ENCODE data around the gene SCTR.

SCTR gene

DNA sequence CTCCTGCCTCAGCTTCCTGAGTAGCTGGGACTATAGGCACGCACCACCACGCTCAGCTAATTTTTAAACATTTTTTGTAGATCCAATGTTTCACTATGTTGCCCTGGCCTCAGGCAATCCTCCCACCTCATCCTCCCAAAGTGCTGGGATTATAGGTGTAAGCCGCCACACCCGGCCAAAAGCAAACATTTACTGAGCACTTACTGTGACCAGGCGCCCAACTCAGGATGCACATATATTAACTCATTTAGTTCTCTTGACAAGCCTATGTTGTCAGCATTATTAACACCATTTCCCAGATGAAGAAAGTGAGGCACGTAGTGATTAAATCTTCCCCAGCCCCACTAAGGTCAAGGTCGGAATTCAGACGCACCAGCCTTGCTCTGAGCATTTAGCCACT lies 51.5 kb downstream of the SCTR start:
- DNase-seq = no peak

DNA sequence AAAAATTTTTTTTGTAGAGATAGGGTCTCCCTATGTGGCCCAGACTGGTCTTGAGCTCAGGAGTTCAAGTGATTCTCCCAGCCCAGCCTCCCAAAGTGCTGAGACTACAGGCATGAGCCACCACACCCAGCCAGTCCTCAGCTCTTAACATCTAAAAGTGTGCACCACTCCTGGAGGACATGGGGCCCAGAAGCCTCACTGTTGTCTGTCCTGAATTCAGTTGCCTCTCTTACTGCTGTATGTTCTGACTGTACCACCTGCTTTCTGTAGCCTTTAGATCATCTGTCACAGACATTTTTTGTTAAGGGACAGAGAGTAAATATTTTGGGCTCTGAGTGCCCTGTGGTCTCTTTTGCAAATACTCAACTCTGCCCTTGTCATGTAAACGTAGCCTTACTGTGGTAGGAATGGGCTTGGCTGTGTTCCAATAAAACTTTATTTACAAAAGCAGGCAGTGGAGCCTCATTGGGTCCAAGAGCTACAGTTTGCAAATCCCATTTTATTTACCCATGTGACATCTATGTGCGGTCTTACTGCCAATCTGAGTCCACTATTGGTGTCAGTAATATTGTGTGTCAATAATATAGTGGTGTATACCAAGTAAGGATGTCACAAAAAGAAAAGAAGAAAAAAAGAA lies 54.5 kb downstream of the SCTR start:
- no peak for DNase-seq

DNA sequence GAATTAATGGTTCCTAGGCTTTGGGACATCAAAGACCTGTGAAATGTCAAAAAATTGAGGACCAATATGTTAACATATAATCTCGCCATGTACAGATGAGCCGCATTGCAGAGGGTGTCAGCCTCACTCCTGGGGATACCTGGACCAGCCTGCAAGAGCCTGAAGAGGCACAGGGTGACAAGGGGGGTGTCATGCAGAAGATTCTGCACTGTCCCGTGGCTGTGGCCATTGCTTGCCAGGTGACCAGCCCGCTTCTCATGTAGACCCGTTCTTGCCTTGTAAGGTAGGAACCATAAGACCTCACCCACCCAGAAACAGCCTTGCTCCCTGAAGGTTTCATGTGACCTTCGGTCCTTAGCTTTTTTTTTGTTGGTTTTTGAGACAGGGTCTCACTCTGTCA lies 55.2 kb downstream of the SCTR start:
- DNase-seq = no peak

DNA sequence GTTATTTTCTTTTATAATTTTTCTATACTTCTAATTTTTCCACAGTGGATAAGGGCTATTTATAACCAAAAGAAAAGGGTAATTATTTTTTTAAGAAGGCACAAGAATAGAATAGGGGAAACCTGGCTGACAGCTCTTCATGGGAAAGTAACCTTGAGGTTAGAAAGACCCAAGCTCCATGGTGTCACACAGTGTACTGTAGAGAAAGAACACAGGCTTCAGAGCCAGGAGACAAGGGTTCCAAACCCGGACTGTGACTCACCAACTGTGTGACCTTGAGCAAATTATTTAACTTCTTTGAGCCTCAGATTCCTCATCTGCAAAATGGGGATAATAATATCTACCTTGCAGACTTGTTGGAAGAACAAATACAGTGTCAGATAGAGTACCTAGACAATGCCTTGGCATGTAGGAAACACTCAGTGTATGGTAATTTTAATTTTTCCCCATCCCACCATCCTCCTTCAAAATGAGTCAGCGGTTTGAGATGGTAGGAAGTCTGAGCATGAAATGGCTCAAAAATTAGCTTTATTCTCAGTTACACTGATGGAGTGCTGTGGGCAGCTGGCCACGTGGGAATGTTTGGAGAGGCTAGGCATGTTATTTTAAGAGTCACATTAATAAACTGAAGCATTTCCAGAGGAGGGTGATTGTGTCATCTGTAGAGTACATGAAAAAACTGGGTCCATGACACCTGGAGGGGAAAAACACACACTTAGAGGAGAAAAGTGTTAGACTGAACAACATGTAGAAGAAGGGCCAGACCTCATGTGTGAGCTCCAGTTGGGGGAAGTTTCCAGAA lies 55.9 kb downstream of the SCTR start:
- DNase-seq = no peak

DNA sequence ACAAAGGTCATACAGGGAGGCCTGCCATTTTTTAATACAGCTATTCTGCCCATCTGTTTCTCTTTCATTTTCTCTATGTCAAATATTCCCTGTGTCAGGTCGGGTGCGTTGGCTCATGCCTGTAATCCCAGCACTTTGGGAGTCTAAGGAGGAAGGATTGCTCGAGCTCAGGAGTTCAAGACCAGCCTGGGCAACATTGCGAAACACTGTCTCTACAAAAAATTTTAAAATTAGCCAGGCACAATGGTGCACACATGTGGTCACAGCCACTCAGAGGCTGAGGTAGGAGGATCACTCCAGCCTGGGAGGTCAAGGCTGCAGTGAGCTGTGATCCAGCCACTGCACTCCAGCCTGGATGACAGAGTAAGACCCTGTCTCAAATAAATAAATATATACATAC lies 57.9 kb downstream of the SCTR start:
- DNase-seq = no peak

DNA sequence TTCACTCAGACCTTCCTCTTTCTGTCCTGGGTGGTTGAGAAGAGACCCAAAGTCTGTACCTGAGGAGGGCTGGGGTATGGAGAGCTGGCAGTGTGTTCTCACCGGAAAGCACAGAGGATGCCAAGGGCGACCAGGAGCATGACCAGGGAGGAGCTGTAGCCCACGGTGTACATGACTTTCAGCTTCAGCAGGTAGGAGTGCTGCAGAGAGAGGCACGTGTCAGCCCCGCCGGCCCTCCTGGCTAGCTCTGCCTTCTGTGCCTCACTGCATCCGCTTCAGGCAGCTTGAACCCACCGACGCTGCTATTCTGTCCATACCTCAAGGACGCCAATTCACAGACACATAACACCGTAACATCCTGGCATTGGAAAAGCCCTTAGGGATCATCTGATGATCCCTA lies 58.6 kb downstream of the SCTR start:
- DNase-seq = no peak

DNA sequence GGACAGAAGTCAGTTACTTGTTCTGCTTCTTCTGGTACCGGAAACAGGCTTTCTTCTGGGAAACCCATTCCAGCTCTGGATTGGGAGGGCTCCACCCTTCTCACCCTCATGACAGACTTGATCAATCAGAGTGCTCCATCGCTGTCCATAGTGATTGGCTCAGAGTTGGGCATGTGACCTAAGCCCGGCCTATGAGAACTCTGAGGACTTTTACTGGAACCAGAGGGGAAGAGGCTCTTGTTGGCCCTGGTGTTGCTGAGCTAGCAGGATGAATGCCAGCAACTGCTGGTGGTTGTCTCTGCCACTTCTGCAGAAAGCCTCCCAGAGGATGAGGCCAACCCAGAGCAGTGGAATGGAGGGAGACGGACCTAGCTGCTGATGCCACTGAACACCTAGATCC lies 59.3 kb downstream of the SCTR start:
- DNase-seq = no peak

DNA sequence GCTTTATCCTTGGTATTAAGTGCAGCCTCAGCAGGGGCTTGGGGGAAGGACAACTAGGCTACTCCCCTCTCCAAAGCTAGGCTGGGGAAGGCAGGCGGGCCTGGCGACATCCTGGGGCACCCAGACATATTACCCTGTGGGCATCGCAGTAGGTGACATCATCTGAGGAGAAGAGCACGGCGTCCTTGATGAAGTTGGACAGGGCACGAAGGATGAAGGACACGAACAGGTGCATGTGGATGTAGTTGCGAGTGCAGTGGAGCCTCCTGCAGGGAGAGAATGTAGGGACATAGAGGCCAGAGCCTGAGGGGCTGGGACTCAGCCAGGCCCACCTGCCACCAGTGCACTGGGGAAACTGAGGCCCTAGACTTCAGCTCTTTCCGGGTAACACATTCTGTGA lies 60.3 kb downstream of the SCTR start:
- DNase-seq = no peak

DNA sequence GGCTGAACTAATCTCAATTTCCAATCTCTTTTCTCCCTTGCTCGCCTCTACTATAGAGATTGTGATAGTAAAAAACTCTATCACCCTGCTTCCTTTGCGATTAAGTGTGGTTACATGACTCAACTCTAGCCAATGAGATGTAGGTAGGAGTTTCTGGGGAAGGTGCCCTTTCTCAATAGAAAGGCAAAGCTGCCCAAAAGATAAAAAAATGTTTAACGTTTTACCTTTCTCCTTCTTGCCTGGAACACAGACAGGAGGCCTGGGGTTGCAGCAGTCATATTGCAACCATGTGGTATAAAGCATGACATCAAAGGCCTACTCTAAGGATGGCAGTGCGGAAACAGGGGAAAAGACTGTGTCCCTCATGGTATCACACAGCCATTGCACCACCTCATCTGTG lies 61.1 kb downstream of the SCTR start:
- no peak for DNase-seq

DNA sequence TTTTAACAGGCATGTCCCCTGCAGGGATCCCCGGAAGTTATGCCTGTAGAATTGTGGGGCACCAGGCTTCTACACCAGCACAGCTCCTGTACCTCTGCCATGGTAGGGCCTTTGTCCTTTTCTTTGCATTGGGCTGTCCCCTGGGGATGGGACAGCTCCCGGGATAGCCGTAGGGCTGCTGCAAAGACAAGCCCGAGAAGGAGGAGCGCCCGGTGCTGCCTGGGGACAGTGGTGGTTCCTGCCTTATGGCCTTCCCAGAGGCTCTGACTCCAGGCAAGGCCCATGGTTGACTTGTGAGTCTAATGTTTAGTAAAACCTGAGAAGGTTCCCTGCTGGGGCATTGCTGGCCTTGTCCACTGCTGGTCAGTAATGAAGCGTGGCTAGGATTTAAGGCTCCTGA lies 61.7 kb downstream of the SCTR start:
- no peak for DNase-seq

DNA sequence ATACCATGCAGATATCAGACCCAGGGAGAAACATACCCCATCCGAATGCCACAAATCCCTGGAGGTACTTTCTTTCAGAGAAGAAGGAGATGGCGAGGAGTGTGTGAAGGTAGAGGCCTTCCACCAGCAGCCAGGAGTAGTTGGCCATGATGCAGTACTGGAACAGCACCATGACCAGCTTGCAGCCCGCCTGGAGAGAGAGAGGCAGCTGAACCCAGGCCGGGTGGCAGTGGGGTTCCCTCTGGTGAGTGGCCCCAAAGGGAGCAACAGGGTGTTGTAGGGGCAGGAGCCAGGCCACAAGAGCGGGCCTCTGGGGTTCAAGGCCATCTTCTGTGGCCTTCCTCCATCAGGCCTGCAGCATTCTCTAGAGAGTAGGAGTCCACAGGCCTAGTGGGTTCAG lies 62.5 kb downstream of the SCTR start:
- no peak for DNase-seq

DNA sequence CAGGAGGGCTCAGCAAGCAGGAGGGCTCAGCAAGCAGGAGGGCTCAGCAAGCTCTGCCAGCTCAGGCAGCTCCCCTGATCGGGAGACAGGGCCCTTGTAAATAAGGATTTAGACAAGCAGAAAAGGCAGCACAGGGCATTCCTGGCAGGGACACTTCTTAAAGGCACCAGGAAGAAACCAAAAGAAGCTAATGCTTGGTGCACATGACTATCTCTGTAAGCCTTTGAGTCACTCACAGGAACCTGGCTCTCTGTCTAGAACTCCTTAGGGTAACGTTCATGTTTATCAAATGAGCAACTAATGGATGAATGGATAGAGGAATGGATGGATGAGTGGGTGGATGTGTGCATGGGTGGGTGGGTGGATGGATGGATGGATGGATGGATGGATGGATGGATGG lies 64.2 kb downstream of the SCTR start:
- DNase-seq = no peak

DNA sequence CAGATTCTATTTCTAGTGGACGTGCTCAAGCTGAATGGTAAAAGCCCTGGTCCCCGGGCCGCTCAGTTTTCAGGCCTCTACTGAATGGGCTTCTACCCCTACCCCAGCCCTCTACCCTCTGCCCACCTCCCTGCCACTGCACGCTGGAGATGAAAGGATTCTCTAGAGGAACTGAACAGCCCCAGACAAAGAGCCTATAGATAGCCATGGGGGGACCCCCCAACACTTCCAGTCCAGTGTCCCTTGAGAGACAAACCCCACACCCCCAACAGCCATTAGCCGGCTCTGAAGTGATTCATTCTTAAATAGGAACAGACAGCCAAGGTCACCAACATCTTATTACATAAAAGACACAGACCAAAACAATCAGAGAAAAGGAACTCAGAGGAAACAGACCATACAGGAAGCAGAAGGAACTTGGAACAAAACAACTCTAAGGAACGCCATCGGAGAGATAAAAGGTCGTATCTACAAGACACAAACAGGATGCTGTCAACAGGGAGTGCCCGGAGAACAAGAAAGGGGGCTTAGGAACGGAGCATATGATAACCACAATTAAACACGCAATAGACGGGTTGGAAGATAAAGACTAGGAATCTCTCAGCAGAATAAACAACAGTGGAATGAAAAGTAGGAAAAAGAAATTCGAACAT lies 69.1 kb downstream of the SCTR start:
- no peak for DNase-seq

DNA sequence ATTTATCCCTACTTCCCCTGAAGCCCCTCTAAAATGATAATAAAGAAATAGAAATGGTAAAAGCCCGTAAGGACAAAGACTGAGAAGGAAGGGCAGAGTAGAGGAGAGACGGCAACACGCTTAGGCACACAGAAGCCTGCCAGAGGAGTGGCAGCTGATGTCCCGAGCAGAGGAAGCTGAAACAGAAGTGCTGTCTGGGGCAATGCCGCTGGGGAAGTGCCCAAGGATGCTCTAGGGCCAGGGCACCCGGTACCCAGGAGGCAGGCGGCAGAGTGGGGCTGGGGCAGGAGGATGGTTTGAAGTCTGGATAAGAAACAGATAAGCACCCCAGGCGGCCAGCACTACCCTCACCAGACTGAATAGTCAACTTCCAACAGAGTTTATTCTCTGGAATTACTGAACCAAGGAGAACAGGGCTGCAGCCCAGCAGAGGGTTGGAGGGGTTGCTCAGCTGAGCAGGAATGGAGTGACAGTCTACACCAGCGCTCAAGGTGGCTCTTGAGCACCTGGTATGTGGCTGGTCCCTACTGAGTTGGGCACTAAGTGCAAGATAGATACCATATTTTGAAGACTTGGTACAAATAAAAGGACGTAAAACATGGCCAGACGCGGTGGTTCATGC lies 70.2 kb downstream of the SCTR start:
- no peak for DNase-seq

DNA sequence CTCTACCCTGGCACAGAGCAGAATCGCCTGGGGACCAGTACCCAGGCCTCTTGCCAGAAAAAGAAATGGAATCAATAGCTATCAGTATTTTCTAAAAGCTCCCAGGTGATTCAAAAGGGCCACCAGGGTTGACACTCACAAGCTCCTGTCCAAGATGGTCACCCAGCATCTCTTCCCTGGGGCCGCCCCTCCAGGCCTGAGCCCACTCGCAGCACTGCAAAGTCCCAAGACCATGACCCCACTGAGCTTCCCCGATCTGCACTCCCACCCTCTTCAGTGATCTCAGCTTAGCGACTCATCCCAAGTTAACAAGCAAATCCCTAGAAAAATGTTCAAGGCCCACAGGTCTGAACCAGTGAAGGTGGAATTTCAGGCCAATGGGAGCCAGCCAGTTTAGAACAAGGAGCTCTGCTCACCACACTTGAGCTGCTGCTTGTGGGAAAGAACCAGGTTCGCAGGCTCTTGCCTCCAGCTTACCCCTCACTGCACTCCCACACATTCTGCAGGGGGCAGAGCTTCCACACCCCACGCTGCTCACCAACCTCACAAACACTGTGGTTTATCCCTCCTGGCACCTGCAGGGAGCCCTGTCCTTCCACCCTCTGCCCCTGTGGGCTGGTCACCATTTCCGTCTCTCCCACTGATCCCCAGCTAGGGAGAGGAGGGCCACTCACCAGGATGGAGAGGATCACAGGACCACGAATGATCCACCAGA lies 72.8 kb downstream of the SCTR start:
- no peak for DNase-seq

DNA sequence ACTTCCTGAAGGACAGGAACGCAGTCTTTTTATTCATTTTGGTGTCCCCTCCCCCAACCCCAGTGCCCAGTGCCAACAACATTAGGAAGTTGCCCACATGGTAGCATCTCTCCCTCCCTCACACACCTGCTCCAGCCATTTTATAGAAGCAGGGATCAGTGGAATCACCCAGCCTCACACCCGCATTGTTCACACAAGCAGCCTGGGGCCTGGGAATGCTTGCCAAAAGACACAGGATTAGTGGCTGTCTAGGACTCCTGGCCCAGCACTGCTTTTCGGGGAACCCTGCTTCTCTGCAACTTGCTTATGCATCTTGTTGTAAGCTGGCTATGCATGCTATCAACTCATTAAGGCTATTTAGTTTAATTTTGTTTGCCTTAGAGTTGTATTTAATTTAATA lies 74.8 kb downstream of the SCTR start:
- DNase-seq = no peak

DNA sequence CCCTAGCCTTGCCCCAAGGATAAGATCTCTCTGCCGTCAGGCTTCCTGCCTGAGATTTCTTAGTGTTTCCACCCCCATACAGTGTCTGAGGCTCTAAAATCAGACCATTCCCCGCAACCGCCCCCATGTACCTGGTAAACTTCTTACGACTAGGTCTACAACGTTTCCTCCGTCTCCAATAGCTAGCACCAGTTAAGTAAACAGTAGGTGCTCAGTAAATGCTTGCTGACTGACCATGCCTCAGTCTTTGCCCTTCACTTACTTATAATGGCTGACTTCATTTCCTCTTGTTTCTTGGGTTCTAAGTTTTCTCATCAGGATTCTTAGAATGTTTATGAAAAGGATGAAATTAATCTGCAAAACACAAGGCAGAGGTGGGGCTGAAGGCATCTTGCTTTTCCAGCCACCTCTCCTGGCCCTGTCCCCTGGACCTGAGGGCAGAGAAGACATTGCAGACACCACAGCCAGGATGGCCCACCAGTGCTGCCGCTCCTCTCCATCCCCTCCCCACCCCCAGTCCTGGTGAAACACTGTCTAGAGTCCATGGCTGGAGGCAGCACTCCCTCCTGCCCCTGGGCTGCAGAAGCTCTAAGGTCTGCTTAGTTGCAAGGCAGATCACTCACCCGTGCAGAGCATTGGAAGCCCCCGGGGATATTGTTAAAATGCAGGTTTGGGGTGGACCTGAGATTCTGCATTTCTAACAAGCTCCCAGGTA lies 75.7 kb downstream of the SCTR start:
- DNase-seq = no peak

DNA sequence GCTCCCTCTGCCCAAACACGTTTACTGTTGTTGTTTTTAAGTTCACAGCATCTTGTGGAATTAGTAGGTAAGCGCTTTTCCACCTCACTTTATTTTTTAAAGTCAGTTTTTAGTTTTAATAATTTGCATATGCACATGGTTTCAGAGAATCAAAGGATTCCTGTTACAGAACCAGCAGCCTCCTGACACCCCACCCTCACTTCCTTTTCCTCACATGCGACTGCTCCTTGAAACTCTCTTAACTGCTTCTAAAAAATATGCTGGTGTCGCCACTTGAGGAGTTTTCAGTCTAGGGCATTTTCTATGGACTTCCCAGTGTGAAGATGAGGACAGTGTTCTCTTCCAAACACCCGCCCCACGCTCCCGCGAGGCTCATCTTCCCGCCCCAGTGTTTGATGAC lies 78.2 kb downstream of the SCTR start:
- DNase-seq = no peak

DNA sequence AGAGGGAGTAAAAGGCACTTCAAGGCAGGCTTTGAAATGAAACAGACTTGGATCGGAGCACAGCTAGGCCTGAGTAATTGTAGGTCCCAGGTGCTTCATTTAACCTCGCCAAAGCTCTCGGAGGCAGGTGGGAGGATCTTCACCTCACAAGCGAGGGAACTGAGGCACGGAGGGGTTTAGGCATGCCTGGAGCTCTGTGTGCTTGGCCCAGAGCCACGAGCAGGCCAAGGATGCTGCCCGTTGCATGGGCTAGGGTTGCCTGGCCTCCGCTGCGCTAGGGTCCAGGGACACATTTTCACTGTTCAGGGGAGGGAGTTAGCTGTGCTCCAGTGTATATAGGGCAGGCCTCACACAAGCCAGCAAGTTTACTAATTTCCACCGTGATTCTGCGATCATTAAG lies 81.4 kb downstream of the SCTR start:
- DNase-seq = no peak

DNA sequence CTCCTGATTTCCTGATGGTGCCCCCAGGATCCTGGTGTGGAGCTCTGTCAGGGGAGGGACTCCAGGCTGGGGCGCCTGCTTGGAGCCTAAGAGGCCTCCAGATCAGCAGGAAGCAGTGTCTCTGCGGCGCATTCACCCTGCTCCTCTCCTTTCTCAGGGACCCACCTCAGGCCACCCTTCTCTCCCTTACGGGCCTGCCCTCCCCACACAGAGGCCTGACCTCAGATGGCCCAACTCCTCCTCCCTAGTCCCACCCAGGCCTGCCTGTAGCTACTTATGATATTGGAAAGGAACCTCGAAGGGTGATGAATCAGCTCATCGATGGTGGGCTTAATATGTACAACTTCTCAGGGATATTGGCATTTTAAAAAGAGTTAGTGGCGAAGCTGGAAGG lies 82.1 kb downstream of the SCTR start:
- DNase-seq = no peak

DNA sequence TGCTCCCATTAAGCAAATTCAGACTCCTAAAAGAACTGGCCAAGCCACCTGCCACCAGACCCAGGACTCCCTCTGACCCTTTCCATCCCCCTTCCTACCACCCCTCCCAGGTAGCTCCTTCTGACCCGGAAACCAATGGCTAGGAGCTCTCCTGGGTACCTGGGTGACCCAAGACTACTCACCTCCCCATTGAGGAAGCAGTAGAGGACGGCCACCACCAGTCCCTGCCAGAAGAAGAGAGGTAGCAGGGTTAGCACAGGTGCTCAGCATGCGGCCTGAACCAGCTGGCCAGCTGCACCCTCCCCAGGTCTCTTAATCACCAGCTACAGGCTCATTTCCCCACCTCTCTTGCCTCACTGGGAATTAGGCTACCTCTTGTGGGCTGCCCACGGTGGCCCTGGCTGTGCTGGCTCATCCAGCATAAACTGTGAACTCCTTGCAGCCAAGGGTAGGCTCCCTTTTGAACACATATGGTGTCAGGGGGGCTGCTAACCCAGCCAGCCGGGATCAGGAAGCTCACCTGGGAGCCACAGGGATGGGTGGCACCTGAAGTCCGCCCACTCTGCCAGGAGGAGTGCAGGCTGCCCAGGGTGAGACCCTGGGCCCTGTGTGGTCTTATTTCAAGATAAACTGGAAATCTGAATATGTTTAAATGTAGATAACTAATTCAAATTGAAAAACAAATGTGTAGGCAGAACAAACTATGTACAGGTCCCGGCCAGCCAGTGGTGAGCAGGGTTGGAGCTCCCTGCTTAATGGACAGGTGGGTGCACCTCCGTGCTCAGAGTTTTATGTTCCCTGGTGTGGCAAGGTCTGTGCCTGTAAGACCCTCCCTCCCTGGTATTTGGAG lies 82.7 kb downstream of the SCTR start:
- no peak for DNase-seq

DNA sequence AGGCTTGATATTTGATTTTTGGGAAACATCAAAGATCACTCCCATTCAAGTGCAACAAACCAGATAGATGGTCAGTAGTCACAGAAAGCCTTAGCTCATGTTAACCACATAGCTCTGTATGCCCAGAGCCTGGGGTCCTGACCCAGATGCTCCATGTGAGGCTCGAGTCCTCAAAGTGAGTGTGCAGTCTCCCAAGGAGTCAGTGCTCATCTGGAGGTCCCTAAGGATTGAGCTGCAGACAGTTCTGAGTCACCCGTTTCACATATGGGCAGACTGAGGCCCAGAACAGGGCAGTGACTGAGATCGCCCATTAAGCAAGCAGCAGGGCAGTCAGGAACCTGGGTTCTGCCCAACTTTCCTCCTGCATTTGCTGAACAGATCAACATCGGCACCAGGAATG lies 83.4 kb downstream of the SCTR start:
- DNase-seq = no peak

Measured in inflammatory macrophage treated with lipopolysaccharide for 1 hour (primary cell).